Stimulated activated CD4-positive, alpha-beta T cell treated with anti-CD3 and anti-CD28 coated beads, Interleukin-15, amount 100 ng/mL, for 1 hour (primary cell): ENCODE data around the gene BCR.

Source experiments
- DNase-seq, 2 donors: peaks; one replicate each; pipeline ENCODE4 v3.0.0-alpha.2; 2020; ENCODE audit warnings: low read depth in 1 of 2, low spot score in 1 of 2

Gene BCR

DNA sequence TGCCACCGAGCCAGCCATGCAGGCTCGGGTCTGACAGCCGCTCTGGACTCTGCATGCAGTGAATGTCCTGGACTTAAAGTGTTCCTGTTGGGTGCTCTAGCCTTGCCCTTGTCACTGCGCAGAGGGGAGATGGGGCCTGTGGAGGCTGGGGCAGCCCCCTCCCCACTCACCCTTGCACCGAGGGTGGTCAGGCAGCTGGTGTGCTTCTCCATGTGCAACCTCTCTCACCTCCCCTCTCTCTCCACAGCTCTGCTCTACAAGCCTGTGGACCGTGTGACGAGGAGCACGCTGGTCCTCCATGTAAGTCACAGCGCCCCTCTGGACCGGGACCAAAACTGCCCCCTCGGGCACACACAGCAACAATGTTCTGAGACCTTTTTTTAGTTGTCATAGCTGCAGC lies 92.5 kb downstream of the BCR start:
- DNase-seq = no peak

DNA sequence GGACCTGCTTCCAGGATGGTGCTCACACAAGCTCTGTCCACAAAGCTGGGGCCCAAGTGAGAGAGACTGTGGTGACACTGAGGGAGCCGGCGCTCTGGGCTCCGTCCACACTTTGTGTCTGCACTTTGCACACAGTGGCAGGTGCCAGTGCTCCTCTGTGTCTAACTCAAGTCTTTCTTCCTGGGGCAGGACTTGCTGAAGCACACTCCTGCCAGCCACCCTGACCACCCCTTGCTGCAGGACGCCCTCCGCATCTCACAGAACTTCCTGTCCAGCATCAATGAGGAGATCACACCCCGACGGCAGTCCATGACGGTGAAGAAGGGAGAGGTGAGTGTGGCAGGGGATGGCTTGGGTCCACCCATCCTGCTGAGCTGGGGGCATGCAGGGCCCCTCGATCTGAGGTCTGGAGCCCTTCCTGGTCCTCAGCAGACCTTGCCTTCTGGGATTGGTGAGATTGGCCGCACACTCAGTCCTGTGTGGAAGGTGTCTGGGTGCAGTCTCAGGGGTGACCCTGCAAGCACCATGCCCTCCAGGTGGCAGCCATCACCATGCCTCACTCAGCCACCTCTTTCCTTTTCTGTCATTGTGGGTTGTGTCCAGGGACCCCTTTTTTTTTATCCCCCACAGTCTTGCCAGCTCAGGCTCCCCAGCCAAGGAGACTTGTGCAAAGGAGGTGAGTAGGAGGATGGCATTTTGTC lies 93.3 kb downstream of the BCR start:
- no peak for DNase-seq

DNA sequence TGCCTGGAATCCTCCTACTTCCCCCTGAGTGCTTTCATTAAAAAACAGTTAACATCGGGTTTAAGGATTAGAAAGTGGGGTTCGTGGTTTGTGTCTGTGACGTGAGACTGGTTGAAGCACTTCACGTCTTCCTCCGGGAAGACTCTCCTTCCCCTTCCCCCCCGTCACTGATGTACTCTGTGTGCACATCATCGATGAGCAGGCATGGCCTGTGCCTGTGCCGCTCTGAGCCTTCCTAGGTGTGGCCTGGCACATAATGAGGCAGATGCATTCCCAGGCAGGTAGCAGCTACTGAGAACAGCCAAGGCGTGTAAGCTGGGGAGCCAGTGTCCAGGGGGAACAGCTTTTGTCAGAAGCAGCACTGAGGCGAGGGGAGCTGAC lies 93.8 kb downstream of the BCR start:
- DNase-seq = no peak

DNA sequence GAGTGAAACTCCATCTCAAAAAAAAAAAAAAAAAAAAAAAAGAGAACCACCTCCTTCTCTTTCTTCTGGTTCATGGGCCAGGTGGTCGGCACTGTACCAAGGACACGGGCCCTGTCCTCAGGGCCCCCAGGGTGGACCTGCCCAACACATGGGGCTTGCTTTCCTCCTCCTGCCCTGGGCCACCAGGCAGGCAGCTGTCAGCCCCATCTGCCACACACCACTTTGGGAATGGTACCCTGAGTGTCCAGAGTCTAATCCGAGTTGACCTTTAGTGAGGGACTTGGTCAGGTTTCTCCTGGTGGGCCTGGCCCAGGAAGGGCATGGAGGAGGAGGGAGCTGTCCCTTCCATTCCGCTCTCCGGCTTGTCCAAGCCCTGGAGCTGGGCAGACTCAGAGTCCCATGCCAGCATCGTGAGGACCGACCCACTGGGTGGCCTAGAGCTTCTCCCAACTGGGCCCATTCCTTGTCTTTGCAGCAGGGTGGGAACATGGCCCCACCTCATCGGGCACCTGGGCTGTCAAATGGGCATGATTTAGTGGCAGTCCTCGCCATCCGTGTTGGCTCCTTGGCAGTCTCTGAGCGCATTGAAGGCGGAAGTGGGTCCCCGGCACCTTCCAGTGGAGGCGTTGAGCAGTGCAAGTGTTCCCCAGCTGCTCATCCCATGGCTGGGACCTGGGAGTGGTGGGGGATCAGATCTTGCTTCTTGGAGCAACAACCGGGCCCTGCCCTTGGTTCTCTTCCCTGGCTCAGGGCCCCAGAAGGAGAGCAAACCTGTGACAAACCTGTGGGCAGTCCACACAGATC lies 94.8 kb downstream of the BCR start:
- no peak for DNase-seq

DNA sequence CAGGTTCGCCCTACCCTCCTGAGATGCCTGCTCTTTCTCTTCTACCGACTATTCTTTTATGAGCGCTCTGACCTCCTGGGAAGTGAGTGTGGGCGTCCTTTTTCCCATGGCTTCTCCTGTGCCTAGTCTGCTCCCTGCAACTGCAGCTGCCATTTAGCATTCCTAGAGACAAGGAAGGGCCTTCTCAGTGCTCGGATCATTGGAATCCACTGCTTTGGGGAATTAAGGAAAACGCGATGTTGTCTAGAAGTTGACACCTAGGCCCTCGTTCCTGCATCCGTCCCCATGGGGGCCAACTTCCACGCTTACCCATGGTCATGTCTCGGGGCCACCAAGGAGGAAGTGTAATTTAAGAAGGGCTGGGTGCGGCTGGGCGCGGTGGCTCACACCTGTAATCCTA lies 95.4 kb downstream of the BCR start:
- no peak for DNase-seq

DNA sequence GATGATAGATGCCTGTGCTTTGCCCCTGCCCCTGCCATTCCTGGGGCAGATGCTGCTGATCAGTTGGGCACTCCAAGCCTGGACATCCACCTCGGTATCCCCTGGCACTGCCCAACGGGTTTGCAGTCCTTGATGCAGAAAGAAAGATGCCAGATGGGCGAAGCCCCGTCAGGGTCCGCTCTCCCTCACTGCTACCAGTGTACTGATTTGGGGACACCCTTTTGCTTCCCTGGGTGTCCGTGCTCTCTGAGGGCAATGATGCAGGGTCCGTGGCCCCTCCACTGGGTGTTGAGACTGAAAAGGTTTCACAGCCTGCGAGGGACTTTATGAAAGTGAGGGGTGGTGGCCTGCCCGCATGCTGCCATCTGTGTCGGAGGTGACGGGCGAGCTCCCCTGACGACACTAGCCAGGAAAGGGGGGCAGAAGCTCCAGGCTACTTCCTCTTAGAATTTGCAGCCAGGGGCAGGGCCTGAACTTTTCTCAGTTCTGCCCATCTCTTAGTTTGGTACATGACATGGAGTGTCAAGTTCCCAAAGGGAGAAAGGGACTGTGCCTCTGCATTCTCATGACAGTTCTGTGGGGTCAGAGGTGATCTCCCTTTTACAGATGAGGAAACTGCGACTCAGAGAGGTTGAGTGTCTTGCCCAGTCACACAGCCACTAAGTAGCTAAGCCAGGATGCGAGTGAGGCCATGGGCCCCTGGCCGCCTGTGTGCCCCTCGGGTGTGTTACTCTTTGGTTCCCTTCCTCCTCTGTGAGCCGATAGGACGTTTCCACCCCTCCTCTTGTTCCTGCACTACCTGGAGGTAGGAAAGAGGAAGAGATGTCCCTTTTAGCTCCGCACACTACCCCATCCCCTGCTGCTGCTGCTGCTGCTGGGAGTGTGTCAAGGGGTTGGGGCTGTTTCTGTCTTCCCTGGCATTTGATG lies 96.6 kb downstream of the BCR start:
- no peak for DNase-seq

DNA sequence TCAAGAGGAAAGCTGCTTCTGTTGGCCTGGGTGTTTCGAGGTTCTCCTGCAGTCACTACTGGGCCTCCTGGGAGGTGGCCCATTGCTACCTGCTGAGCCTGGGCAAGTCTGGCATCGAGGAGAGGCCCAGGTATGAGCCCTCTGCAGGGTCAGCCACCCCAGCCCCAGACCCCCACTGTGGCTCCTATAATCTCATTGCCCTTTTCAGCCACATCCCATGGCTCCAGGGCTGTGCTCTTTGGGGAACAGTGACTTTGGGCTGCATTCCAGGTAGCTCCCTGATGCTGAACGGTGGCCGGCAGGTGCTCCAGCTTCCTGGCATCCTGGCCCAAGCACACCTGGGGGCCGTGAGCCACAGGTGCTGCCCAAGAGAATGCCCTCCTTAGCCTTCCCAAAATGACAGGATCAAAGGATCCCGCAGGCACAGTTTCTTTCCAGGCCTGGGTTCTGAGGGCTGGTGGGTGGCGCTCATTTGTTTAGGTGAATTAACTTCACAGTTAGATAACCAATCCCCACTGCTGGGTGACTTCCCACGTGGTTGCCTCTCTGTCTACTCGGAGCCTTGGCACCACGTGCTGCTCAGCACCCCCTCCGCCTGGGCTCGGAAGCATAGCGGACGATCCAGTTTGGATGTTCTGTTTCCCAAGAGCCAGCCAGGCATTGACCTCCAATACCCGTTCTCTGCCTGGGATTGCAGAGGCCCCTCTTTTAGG lies 97.4 kb downstream of the BCR start:
- DNase-seq = no peak

DNA sequence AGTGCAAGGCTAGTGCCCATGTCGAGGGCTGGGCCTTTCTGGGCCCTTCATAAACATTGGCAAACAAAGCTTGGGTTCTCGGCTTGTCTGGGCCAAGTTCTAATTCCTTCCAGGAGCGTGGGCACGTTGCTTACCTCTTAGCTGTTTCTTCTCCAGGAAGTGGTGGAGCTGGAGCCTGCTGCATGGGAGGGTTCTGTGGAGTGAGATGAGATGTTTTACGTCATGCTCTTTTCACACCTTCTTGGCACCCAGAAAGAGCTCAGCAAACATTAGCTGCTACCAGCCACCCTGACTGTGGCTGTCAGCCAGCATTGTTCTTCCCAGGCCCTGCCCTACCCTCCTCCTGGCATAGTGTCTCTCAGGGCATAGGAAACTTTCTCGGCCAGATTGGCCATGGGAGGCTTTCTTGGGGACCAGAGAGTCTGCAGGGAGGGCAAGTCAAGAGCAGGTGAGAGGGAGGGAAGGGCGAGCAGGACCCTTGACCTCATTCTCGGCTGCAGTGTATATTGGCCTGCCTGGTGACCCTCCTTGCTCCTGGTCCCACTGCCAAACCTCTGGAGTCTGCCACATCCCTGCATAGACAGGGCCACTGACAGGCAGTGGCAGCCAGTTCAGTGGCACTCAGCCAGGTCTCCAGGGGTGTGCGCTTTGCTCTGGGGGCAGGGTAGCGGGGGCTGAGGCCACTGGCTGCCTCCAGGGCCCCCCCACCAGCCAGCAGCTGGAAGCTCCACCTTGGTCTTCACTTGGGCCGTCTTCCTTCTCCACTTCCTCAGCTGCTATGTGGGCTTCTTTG lies 98.8 kb downstream of the BCR start:
- DNase-seq = no peak

DNA sequence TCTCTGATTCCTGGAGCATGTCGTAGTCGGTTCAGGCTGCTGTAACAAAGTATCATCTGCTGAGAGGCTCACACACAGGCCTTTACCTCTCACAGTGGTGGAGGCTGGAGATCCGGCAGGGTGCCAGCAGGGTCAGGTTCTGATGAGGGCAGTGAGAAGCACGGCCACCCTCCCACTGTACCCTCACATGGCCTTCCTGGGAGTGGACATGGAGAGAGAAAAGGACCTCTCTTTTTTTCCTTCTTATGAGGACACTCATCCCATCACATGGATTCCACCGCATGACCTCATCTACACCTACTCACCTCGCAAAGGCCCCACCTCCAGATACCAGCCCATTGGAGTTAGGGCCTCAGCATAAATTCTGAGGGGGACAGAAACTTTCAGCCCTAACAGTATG lies 99.5 kb downstream of the BCR start:
- no peak for DNase-seq

DNA sequence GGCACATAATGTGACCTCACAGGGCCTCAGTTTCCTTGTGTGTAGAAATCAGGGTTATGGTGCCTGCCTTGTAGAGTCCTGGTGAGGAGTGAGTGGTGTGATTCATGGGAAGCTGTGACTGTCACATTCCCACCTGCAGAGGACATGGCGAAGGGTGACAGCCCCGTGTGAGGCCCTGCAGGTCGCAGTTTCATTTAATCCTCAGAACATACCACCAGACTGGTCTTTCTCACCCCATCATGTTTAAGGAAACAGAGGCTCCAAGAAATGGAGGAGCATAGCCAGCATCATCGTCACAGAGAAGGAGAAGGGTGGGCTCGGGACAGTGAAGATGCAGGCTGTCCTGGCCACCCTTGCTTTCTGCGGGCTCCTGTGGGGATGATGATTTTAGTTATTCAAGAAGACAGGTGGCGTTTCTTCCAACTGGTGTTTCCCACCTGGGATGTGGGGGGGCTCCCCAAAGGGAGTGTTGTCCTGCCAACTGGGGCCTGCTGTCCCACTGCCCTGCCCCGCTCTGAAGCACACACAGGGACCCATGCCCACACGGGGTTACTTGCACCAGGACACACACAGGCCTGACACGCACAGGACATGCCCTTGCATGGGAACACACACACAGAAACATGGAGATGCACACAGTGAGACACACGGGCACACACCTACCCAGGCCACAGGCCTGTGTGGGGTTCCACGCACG lies 100.2 kb downstream of the BCR start:
- no peak for DNase-seq

DNA sequence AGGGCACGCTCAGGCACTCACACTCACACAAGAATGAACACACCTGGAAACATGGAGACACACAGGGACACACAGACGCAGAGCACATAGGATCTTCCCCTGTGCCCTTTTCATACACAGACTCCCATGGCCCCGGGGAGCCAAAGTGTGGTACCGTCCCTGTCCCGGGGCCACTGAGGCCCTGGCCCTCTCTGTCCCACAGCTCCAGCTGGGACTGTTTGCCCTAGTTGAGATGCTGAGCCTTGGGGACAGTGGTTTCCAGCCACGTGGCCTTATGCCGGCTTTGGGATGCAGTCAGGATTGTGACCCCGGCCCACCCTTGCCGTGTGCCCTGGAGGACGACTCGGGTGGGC lies 100.7 kb downstream of the BCR start:
- DNase-seq = no peak

DNA sequence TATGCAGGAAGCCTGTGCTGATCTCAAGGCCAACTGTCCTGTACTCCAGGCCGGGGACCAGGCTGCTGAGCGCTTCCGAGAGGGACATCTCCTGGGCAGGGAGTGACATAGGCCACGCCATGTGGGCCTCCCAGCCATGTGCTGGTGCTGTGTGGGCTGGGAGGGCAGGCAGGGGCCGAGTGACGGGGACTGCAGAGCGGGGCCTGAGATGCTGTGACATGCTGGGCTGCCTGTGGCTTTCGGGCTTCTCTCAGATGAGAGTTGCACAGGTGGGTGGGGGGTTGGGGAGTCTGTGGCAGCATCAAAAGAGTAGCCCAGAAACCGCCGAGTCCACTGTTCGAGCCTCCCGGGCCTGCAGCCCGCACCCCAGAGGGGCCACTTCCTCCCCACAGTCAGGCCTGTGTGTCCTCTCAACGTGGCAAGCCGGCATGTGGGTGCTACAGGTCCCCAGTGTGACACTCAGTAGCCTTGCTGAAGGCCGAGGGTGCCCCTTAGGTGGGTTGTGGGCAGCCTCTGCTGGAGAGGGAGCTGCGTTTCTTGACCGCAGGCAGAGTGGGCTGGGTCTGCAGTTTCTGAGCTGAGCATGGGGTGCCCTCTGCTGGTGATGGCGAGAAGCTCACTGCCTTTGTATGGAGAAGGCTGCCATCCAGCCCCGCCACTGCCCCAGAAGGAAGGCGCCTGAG lies 101.2 kb downstream of the BCR start:
- DNase-seq = peak; percentile 54 to 67

DNA sequence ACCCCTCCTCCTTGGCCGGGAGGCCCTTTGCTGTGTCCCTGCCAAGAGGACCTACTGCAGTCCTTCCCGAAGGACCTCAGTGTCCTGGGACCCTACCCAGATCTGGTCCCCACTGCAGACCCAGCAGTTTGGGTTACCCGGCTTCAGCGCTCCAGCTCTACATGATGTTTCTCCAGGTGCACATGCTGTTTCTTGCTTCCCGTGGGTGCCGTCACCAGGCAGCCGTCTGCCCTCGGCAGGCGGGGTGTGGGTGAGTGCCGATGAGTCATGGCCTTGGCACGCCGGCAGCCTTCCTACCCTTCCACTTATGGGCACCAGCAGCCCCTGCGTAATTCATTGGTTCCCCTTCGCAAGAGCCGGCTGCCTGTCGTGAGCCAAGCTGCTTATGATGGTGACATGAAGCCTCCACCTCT lies 101.8 kb downstream of the BCR start:
- no peak for DNase-seq

DNA sequence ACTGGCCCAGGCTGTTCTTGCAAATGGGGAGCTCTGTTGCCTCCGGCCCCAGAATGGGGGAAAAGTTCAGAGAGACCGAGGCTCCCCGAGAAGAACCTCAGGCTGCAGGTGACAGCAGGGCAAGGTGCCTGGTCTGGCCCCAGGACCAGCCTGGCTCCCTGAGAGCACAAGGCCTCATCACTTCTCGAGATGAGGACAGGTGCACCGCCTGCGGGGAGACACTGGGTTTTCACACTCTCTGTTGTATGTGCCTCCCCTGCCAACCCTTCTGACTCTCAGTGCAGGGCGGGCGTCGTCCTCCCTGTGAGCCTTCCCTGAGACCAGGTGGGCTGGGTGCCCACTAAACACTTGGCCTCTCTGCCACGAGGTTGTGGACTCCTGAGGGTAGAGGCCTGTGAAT lies 102.2 kb downstream of the BCR start:
- no peak for DNase-seq

DNA sequence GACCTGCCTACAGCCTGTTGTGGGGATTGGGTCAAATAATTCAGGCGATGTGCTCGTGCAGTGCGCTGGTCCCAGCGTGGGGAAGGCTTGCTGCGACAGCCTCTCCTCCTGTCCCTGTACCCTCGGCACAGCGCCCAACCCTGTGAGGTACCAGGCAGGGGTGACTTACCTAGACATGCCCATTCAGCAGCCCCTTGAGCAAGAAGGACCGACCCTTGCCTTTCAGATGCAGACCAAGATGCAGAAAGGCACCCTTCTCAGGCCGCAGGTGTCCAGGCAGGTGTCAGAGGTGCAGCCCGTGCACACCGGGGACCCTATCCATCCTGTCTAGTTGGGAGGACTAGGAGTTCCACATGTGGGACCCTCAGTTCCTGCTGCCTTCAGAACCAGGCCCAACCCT lies 102.7 kb downstream of the BCR start:
- DNase-seq = no peak

DNA sequence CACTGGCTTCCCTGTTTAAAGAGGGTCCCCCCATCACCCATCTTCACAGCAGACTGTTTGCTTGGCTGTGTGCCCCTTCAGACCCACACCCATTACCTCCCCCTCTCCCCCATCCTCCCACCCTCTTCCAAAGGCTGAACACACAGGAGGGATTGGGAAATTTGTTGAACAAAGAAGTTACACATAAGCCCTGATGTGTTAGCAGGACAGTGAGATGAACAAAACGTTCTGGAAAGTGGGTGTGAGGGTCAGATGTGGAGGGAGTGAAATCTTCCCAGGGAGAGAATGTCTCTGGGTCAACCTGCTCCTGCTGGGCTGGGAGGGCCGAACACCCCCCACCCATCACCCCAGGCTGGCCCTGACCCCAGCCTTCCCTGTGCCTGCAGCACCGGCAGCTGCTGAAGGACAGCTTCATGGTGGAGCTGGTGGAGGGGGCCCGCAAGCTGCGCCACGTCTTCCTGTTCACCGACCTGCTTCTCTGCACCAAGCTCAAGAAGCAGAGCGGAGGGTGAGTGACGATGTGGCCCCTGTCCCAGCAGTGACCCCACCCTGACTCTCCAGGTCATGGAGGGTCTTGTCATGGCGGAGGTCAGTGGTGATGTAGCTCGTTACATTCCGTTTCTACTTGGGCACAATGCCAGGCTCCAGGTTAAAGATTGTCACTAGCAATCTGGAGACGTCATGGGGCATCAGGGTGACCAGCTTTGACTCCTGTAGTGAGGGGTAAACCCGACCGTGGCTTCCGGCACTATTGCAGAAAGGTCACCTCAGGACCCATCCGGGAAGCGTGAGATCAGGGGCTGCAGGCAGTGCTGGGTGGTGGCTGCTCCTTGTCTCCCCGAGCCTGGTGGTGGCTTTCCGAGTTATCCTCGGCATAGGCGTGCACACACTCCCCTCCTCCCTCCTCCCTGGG lies 103.5 kb downstream of the BCR start:
- DNase-seq = no peak

DNA sequence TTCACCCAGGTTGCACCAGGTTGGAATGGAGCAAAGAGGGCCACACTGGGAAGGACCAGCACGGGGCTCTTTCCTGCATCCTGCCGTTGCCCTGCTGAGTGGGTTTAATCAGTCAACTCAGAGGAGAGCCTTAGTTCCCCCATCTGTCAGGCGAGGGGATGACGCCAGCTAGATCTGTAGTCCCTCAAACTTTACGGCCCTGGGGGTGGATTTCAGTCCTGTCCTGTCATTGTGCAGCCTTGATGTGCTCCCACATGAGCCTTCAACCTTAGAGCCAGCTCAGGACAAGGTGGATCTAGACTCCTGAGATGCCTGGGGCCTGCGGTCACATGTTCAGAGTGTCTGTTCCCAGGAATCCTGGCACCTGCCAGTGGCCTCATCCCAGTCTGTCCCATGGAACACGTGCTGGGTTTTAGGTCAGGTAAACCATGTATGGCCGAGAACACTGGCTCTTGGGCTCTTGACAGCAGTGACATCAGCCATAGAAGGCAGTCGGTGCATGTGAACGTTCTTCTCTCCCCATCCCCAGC lies 104.3 kb downstream of the BCR start:
- DNase-seq = no peak

DNA sequence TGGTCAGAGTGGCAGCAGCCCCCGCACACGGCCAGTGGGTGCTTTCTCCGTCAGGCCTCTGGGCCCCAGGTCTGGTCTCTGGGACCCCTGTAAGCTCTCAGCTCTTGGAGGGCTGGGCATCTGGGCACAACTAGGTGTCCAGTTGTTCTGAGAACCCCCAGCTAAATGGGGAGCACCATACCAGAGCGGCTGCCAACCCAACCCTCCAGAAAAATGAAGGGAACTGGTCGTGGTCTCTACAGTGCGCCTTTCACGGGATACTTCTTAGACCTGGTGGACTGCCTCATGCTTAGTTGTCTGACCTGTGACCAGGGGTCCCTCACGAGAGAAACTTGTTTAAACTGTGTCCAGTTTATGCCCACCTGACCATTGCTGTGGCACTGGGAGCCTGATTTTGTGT lies 104.9 kb downstream of the BCR start:
- no peak for DNase-seq
